Measurements from ENCODE around the gene TM2D3.
"Not testable (repeated sequence)": the region's sequence is repeated elsewhere in the genome, so short reads cannot be mapped to it uniquely, and the experiment has no call there.

Gene TM2D3

GRCh38 chr15:101657171-101657570, 5.0 kb upstream of the TM2D3 start:
- no peak for DNase-seq (ENCODE audit: low read depth in 2 of 2)

GRCh38 chr15:101654624-101655337, 2.6 kb upstream of the TM2D3 start:
- DNase-seq (ENCODE audit: low read depth in 2 of 2), result not testable (repeated sequence)

- no peak for DNase-seq (ENCODE audit: low read depth in 2 of 2)
Observed at GRCh38 chr15:101654171-101654570, 2.0 kb upstream of the TM2D3 start.

- DNase-seq (ENCODE audit: low read depth in 2 of 2), result no peak
Observed at GRCh38 chr15:101652786-101653430, 727 bp upstream of the TM2D3 start.

GRCh38 chr15:101651554-101652097, 555 bp downstream of the TM2D3 start:
- peak in 1 of 2 donors; percentile 6 for DNase-seq (ENCODE audit: low read depth in 2 of 2)

GRCh38 chr15:101650145-101650544, 2.0 kb downstream of the TM2D3 start:
- DNase-seq (ENCODE audit: low read depth in 2 of 2), result no peak

GRCh38 chr15:101648356-101648755, 3.8 kb downstream of the TM2D3 start:
- DNase-seq (ENCODE audit: low read depth in 2 of 2), result no peak

- no peak for DNase-seq (ENCODE audit: low read depth in 2 of 2)
Observed at GRCh38 chr15:101647251-101647650, 4.9 kb downstream of the TM2D3 start.

GRCh38 chr15:101646672-101647071, 5.5 kb downstream of the TM2D3 start:
- no peak for DNase-seq (ENCODE audit: low read depth in 2 of 2)

- DNase-seq (ENCODE audit: low read depth in 2 of 2), result no peak
Observed at GRCh38 chr15:101642361-101642760, 9.8 kb downstream of the TM2D3 start.

- no peak for DNase-seq (ENCODE audit: low read depth in 2 of 2)
Observed at GRCh38 chr15:101641894-101642293, 10.3 kb downstream of the TM2D3 start.

GRCh38 chr15:101641129-101641764, 10.9 kb downstream of the TM2D3 start:
- peak; percentile 57 to 65 for DNase-seq (ENCODE audit: low read depth in 2 of 2)

GRCh38 chr15:101639667-101640066, 12.5 kb downstream of the TM2D3 start:
- DNase-seq (ENCODE audit: low read depth in 2 of 2), result no peak

- DNase-seq (ENCODE audit: low read depth in 2 of 2), result no peak
Observed at GRCh38 chr15:101637919-101638318, 14.3 kb downstream of the TM2D3 start.

- DNase-seq (ENCODE audit: low read depth in 2 of 2), result no peak
Observed at GRCh38 chr15:101637516-101637915, 14.7 kb downstream of the TM2D3 start.

- no peak for DNase-seq (ENCODE audit: low read depth in 2 of 2)
Observed at GRCh38 chr15:101637038-101637437, 15.1 kb downstream of the TM2D3 start.

GRCh38 chr15:101635944-101636727, 16.0 kb downstream of the TM2D3 start:
- DNase-seq (ENCODE audit: low read depth in 2 of 2), result no peak

GRCh38 chr15:101633356-101633755, 18.8 kb downstream of the TM2D3 start:
- DNase-seq (ENCODE audit: low read depth in 2 of 2), result no peak

- DNase-seq (ENCODE audit: low read depth in 2 of 2), result not testable (repeated sequence)
Observed at GRCh38 chr15:101626729-101627128, 25.5 kb downstream of the TM2D3 start.

GRCh38 chr15:101625980-101626379, 26.2 kb downstream of the TM2D3 start:
- no peak for DNase-seq (ENCODE audit: low read depth in 2 of 2)

GRCh38 chr15:101625184-101625583, 27.0 kb downstream of the TM2D3 start:
- no peak for DNase-seq (ENCODE audit: low read depth in 2 of 2)
